ENCODE data around the gene LAP3.
"Not testable (repeated sequence)": the region's sequence is repeated elsewhere in the genome, so short reads cannot be mapped to it uniquely, and the experiment has no call there.

The LAP3 gene

DNA sequence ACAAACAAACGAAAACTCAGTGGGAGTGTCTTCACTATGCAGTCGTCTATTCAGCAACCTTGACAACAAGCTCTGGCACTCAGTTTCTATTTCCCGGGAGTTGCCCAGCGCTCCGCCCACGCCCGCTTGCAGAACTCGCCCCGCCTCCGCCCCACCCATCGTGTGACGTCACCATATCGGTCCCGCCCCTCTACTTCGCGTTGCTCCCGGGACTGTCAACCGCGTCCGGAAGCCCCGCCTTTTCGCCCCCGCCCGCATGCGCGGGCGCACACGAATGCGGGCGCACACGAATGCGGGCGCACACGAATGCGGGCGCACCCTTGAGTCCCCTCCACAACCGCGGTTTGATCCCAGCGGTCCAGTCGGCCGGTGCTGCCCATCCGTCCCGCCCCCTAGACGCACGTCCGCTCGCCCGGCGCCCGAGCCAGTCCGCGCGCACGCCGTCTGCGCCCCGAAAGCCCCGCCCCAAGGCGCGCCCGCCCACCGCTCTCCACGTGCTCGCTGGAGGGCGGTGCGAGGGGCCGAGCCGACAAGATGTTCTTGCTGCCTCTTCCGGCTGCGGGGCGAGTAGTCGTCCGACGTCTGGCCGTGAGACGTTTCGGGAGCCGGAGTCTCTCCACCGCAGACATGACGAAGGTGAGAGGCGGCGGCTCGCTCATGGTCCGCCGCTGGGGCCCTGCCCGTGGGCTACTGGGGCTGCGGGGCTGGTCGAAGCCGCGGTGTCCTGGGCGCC lies at the start of gene LAP3:
TSS of gene LAP3 (plus strand) at position 267 of the 733 bp plus-strand sequence. CDS start at position 535, 268 bp downstream.
- FAIRE-seq = peak; percentile 43

DNA sequence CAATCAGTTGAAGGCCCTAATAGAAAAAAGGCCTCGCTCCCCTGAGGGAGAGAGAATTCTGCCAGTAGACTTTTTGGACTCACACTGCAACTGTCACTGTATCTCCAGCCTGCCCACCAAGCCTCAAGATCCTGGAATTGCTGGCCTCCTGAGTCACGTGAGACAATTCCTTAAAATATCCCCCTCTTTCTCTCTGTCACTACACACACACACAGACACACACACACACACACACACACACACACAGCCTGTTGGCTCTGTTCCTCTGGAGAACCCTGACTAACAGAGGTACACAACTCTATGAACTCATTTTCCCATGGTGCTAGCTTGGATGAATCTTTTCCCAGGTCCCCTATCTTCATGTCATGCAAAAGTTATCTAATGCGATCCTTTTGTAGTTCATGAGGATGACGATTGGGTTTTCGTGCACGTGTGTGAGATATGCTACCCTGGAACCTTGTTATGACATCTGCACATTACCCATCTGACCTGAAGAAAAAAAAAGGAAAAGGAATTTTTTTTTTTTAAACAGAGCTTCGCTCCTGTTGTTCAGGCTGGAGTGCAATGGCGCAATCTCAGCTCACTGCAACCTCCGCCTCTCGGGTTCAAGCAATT lies 48.3 kb upstream of the LAP3 start:
- no peak for FAIRE-seq

DNA sequence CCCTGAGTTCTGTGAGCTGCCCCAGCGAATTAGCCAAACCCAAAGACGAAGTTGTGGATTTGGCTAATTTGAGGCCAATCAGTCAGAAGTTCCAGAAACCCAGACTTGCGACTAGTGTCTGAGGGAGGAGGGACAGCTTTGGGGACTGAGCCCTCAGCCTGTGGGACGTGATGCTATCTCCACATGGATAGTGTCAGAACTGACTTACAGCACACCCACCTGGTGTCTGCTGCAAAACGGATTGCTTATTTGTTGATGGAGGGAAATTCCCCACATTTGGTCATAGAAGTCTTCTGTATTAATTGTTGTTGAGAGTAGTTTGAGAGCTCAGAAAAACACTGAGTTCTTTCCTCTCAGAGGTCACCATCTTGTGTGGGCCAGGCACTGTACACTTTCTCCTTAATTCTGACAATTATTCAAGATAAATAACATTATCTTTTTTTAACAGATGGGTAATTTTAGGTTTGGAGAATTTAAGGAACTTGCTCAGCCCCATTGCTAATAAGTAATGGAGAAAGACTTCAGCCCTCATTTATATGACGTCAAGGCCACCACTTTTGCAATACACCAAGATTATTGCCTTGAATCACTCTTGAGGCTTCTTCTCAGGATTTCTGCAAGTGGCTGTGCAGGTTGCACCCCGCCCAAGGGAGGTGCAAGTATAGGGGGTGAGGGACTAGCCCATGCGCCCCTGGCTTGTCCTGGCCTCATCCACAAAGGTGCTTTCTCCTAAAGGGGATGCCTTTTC lies 45.3 kb upstream of the LAP3 start:
- FAIRE-seq = no peak

DNA sequence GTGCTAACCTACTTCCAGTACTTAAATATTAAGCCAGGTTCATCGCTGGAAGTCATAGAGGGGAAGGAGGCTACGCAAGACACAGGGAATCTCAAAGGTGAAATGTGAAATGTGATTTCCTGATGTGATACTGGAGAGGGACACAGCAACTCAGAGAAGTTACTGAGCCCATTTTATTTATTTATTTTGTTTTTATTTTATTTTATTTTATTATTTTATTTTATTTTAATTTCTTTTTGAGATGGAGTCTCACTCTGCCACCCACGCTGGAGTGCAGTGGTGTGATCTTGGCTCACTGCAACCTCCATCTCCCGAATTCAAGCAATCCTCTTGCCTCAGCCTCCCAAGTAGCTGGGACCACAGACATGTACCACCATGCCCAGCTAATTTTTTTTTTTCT lies 42.3 kb upstream of the LAP3 start:
- FAIRE-seq = no peak

DNA sequence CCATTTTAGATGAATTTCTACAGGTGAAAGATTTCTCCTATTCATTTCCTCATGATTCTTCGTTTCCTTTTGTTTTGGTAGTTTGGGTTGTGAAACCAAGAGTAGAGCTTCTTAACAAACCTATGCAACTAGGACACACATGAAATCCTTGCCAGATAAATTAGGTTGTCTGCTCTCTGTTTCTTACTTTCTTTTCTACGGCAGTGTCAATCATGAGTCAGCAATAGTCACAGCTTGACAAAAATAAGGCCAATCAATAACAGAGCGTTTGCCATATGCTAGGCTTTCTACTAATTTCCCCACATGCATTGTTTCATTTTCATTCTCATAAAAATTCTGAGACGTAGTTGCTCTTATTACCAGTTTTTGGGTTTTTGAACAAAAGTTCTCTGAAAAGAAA lies 41.8 kb upstream of the LAP3 start:
- no peak for FAIRE-seq

DNA sequence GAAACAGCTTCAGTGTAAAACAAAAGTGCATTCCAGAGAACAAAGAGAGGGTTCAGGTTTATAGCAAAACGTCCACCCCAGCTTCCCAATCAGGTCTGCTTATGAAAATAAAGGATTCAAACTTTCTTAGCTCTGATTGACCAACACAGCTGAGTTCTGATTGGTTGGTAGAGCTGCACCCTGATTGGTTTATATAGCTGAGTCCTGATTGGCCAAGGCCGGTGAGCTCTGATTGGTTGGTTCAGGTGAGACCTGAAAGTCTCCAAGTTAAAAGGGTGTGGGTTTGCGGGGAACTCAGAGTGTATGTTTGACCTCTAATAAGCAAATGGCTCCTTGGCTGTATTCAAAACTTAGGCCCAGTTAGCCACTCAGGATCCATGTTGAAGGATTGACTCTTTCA lies 41.1 kb upstream of the LAP3 start:
- FAIRE-seq = no peak

DNA sequence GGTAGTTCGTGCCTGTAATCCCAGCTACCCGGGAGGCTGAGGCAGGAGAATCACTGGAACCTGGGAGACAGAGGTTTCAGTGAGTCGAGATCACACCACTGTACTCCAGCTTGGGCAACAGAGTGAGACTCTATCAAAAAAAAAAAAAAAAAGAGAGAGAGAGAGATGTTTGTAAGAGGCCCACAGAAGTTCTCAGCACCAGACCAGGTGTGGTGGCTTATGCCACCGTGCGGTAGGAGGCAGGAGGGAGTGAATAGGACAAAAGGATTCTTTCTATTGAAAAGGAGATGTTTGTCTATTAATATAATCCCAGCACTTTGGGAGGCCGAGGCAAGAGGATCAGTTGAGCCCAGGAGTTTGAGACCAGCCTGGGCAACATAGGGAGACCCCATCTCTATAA lies 39.9 kb upstream of the LAP3 start:
- not testable (repeated sequence) for FAIRE-seq

DNA sequence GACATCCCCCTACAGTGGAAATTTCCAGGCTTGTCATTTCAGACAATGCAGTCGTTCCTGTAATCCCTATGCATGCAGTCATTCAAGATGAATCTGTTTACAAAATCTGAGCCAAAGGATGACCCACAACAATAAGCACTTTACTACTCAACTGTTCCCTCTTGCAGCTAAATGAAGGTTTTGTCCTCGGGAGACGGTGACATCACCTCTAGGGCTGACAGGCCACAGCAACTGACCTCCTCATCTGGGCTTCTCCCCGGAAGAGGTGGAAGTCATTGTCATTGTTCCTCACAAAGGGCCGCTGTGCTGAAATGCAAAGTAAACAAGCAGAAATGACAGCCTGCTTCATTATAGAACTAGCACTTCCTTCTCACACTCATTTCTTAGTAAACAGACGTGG lies 32.8 kb upstream of the LAP3 start:
- no peak for FAIRE-seq

DNA sequence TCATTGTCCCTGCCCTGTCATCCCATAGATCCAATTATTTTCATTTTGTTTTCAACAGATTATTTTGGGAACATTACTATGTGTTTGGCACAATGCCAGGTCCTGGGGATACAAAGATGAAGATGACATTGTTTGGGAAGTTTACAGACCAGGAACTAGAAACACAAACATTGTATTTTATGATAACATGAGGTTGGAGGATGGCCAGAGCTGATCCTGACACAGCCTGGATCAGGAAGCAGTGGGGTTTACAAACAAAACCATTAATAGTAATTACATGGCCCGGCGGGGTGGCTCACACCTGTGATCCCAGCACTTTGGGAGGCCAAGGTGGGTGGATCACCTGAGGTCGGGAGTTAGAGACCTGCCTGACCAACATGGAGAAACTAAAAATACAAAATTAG lies 32.2 kb upstream of the LAP3 start:
- FAIRE-seq = no peak

DNA sequence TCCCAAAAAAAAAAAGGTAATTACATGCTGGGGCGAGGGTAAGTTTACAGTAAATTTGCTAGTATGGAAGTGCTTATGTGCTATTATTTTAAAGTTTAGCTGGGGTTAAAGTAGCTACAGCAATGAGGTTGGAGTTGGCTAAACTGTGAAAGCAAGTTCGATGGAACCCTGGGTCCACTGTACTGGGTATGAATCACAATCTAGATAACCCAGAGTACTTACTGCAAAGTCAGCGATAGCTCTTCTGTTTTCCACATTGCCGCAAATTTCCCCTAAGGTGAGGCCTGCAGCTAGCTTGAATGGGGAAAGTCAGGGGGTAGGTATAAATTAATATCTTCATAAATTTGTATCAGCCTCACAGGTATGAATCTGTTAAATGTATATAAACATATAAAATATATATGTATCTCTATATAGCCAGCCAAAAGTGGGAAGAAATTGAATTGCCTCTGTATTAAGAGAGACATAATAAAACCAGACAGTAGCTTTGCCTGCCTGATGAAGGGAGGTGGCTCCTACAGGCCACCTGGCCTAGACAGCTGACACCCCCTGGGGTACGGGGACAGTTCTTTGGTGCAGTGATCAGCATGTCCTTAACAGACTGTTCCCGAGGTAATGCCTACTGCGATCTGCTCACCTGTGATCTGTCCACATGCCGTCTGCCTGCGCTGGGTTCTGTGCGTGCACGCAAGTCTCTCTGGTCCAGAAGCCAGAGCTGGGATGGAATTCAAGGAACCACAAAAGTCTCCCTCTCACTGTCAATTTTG lies 31.4 kb upstream of the LAP3 start:
- no peak for FAIRE-seq

DNA sequence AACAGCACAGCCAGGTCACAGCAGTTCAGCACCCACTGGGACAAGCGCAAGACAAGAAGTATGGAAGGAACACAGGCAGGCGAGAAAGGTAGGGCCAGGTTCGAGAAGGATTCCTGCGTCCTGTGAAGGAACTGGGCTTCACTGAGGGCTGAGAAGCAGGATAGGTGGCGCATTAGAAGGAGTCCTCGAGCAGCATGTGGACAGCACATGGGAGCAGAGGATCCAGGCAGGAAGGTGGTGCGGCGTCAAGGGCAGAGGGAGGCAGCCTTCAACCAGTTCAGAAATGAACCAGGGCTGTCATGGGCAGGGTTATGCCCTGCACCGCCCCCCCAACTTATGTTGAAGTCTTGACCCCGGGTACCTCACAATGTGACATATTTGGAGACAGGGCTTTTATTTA lies 30.8 kb upstream of the LAP3 start:
- FAIRE-seq = no peak

DNA sequence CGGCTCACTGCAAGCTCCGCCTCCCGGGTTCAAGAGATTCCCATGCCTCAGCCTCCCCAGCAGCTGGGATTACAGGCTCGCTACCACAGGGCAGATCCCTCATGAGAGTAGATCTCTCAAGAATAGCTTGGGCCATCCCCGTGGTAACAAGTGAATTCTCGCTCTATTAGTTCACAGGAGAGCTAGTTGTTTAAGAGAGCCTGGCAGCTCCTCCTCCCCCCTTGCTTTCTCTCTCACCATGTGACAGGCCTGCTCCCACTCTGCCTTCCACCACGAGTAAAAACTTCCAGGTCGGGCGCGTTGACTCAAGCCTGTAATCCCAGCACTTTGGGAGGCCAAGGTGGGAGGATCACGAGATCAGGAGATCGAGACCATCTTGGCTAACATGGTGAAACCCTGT lies 30.3 kb upstream of the LAP3 start:
- FAIRE-seq = no peak

DNA sequence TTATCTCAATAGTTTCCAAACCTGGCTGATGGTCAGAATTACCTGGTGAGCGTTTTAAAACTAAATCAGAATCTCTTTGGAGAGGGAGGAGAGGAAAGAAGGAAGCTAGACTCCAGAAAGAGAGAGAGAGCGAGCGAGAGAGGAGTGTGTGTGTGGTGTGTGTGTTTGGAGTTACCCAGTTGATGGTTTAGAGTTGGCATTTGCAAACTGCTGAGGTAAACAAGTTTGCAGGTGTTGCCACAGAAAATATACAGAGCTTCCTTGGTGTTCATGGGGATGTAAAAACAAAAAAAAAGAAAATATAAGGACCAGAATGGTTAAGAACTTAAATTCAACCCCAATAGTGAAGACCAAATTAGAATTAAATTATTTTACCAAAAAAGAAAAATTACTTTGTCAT lies 26.4 kb upstream of the LAP3 start:
- no peak for FAIRE-seq

DNA sequence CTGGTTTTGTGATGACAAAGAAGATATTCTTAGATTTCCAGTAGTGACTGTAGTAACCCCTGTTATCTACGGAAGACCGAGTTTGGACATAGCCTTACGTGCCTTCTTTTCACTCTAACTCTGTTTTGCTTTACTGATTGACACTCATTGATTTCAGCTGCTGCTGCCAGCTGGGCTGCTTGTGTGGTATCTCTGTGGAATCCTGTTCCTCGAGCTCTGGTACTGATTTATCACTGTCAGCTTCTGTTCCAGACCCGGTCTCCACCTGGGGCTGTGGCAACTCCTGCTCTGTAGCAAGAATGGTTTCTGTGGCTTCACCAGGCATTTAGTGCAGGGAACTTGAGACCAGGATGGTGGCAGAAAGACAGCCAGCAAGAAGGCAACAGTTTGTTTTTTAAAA lies 24.6 kb upstream of the LAP3 start:
- FAIRE-seq = no peak

DNA sequence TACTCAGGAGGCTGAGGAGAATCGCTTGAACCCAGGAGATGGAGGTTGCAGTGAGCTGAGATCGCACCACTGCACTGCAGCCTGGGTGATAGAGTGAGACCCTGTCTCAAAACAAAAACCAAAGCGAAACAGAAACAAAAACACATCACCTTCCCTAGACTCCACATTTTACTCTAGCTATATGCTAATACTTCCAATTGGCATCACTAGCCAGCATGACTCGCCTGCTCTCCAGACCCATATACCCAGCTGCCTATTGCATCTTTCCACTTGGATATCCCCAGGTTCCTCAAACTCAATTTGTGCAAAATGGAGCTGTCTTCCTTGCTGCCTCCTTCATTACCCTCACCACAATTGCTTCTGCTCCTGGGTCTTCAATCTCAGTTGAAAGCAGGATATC lies 22.4 kb upstream of the LAP3 start:
- no peak for FAIRE-seq

DNA sequence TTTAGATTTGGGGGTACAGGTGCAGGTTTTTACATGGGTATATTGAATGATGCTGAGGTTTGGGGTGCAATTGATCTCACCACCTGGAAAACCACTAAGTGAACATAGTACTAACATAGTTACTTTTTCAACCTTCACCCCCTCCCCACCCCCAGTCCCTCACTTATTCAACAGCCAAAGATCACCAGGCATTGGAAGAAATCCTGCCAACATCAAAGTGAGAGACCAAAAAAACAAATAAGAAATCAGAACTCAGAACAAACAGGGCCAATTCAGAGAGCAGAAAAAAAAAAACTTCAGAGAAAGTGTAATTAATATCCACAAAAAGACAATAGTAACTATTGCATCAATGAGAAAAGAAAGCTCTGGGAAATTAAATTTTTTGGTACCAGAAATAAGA lies 20.5 kb upstream of the LAP3 start:
- FAIRE-seq = no peak

DNA sequence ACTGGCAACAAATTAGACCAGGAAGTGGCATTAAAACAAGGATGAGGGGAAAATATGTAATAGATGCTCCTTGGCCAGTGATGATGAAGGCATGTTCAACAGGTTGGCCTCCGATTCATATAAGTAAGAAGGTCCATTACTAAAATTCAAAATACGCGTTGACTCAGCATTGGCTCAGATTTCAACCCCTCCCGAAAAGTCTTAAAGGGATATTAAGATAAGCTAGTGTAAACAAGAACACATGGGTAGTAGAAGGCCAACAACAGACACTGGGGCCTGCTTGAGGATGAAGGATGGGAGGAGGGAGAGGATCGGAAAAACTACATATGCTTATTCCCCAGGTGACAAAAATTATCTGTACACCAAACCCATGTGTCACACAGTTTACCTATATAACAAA lies 19.1 kb upstream of the LAP3 start:
- FAIRE-seq = no peak

DNA sequence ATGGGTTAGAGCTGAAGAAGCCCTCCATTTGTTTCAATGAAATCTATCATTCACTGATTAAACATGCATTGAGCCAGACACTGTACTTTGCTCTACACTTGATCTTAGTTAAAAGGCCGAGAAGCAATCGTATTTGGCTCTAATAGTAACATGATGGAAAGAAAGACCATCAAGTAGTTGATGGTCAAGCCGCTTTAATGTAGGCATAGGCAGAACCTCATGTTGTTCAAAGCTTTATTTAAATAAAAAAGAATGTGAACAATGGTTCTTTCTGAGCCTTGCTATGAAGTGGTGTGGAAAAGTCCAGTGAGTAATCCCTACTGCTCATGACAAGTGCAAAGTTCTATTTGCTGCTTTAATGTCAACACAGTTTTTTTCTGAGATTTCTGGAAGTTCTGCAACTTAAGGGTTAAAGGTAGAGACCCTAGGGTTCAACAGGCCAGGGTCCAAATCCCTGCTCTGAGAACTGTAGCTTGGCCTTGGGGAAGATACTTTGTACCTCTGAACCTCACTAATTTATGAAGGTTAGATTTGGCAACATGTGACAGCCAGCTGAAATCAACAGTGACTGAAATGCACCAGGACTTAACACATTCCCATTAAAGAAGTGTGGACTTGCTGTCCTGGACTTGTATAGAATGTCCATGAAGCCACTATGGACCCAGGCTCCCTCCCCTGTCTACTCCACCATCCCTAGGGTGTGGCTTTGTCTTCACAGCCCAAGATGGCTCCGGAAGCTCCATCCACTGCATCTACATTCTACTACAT lies 17.9 kb upstream of the LAP3 start:
- no peak for FAIRE-seq

DNA sequence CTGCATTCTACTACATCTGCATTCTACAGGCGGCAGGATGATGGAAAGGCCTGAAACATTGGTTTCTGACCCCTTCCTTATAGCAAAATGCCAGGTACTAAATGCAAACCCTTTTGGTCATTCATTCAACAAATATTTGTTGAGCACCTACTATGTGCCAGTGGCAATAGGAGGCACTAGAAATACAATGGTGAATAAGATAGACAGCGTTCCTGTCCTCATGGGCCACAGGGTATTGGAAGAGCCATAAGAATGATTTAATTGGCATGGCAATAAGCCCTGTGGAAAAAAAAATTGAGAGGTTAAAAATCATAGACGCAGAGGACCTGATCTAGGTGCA lies 17.3 kb upstream of the LAP3 start:
- FAIRE-seq = no peak

DNA sequence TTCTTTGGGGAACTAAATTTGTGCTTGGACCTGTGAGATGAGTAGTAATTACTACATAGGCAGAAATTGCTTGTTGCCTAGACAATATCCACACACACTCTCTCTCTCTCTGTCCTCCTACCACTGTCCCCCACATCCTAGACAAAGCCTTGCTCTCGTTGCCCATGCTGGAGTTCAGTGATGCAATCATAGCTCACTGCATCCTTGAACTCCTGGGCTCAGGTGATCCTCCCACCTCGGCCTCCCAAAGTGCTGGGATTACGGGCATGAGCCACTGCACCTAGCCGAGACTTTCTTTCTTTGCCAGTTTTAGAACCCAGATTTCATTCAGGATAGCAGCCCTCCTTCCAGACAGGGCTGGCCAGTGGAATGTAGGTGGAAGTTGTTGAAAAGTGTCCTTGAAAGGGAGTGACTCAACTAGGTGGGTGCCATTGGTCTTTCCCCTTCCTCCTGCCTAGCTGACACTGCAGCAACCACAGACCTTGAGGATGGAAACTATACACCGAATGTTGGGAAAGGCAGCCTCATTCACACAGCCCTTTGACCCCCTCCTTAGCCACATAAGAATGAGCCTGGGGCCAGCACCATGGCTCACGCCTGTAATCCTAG lies 16.8 kb upstream of the LAP3 start:
- FAIRE-seq = no peak

DNA sequence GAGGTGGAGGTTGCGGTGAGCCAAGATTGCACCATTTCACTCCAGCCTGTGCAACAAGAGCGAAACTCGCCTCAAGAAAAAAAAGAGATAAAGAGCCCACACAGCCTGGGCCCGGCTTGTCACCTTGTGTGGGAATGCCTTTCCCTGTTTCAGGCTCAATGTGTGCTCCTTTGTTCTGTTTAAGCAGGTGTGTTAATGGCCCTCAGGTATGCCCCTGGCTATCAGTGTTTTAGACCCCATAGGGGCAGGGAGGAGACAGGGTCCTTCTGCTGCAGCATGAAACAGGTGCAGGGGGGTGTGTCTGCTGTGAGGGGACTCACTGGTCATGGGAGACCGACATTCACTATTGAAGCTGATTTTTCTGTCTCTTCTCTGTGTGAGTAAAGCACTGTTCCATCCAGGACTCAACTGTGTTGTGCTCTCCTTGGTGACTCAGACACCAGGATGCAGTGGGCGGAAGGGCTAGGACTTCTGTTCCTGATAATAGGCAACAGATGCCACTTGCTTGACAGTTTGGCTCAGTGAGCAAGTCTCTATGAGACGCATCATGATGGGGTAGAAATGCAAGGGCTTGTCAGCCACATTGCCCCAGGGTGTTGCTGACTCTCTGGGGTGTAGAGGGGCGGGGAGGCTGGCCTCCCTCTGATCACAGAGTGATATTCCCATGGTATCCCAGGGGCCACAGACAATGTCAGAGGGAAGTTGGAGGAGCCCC lies 15.6 kb upstream of the LAP3 start:
- FAIRE-seq = no peak

DNA sequence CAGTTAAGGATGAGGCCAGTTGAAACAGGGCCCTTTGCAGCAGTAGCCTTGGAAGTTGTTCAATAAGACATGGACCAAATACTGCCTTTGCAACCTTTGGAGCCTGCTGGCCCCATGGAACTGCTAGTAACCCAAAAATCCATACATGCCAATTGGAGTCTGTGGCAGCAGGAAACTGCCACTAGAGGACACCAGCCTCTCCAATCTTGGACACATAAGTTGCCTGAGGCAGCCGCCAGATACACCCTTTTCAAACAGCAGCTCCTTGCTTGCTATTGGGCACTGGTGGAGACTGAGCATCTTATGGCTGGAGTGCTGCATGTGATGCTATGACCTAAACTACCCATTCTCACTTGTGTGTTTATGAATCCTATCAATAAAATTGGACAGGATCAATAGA lies 14.8 kb upstream of the LAP3 start:
- no peak for FAIRE-seq
